ENCODE data around the gene TRMT10A. TPM values are rescaled to one million over a fixed set of nuclear protein-coding genes. Genes with fewer than 3 reads are reported as not detected.

TRMT10A gene
- total RNA-seq, 1 donor from 2014 or later: 1.2 TPM

- H3K9me3 ChIP-seq: no peaks in the 10 kb centered on the region
- no peak within 1 kb of the TSS for H3K4me3 ChIP-seq
- TF ChIP-seq CTCF (IDR thresholded peaks at IDR 0.05) (no peak), POLR2A (IDR thresholded peaks at IDR 0.05) (no peak), POLR2AphosphoS5 (IDR thresholded peaks at IDR 0.05; ENCODE audit: insufficient read depth in 1 of 2, low read depth in 1 of 2) (no peak)
Observed at GRCh38 chr4:99510721-99511120, 53.1 kb downstream of the TRMT10A start, which contains the start of gene C4orf17. TSS of gene C4orf17 (plus strand) at chr4:99511021. CDS start at chr4:99513082, 2,061 bp downstream.

GRCh38 chr4:99507762-99508161 lies 56.1 kb downstream of the TRMT10A start:
- Histone ChIP-seq H3K4me3 (no peak overlapping the region), H3K36me3 (no peaks in the 10 kb centered on the region), H3K4me1 (no peaks in the 10 kb centered on the region), H3K9me3 (no peaks in the 10 kb centered on the region), H3K27me3 (no peaks in the 10 kb centered on the region), H3K27ac (no peak overlapping the region)
- intact Hi-C loops (cut with DNase I): no loop called here
- DNase-seq (ENCODE audit: extremely low spot score in 2 of 2): no peak
- TF ChIP-seq POLR2AphosphoS5 (IDR thresholded peaks at IDR 0.05; ENCODE audit: insufficient read depth in 1 of 2, low read depth in 1 of 2) (no peak), CTCF (IDR thresholded peaks at IDR 0.05) (no peak), POLR2A (IDR thresholded peaks at IDR 0.05) (no peak)

More at GRCh38 chr4:99510721-99511120, 53.1 kb downstream of the TRMT10A start, which contains the start of gene C4orf17:
- H3K36me3 ChIP-seq: no peaks in the 10 kb centered on the region
- intact Hi-C loops (cut with DNase I): no loop called here
- no peak within 1 kb of the TSS for H3K27ac ChIP-seq
- no peaks in the 10 kb centered on the region for H3K27me3 ChIP-seq
- no peak for DNase-seq (ENCODE audit: extremely low spot score in 2 of 2)
- no peaks in the 10 kb centered on the region for H3K4me1 ChIP-seq

- H3K27ac ChIP-seq: no peak overlapping the region
- intact Hi-C loops (cut with DNase I): no loop called here
Observed at GRCh38 chr4:99507349-99507748, 56.5 kb downstream of the TRMT10A start.

GRCh38 chr4:99506781-99507180 lies 57.1 kb downstream of the TRMT10A start:
- intact Hi-C loops (cut with DNase I): no loop called here

More at GRCh38 chr4:99507349-99507748, 56.5 kb downstream of the TRMT10A start:
- H3K36me3 ChIP-seq: no peaks in the 10 kb centered on the region
- no peaks in the 10 kb centered on the region for H3K27me3 ChIP-seq
- H3K9me3 ChIP-seq: no peaks in the 10 kb centered on the region
- no peak for TF ChIP-seq POLR2A (IDR thresholded peaks at IDR 0.05)
- no peak for TF ChIP-seq CTCF (IDR thresholded peaks at IDR 0.05)
- TF ChIP-seq POLR2AphosphoS5 (IDR thresholded peaks at IDR 0.05; ENCODE audit: insufficient read depth in 1 of 2, low read depth in 1 of 2): no peak
- no peak for DNase-seq (ENCODE audit: extremely low spot score in 2 of 2)
- H3K4me1 ChIP-seq: no peaks in the 10 kb centered on the region
- H3K4me3 ChIP-seq: no peak overlapping the region

More at GRCh38 chr4:99506781-99507180, 57.1 kb downstream of the TRMT10A start:
- Histone ChIP-seq H3K27ac (no peak overlapping the region), H3K4me1 (no peaks in the 10 kb centered on the region), H3K36me3 (no peaks in the 10 kb centered on the region), H3K9me3 (no peaks in the 10 kb centered on the region), H3K27me3 (no peaks in the 10 kb centered on the region), H3K4me3 (no peak overlapping the region)
- no peak for TF ChIP-seq POLR2A (IDR thresholded peaks at IDR 0.05)
- no peak for TF ChIP-seq POLR2AphosphoS5 (IDR thresholded peaks at IDR 0.05; ENCODE audit: insufficient read depth in 1 of 2, low read depth in 1 of 2)
- TF ChIP-seq CTCF (IDR thresholded peaks at IDR 0.05): no peak
- no peak for DNase-seq (ENCODE audit: extremely low spot score in 2 of 2)

All from vagina (tissue), 2 donors.